Measurements from ENCODE around the gene ZNF184. TPM values are rescaled to one million over a fixed set of nuclear protein-coding genes. Genes with fewer than 3 reads are reported as not detected.

Gene ZNF184
- total and polyA plus RNA-seq, 2 donors (not counting 1 experiment from before 2014, with no cell fraction given) = 5.2 to 9.4 TPM

GRCh38 chr6:27406085-27406484 lies 66.8 kb downstream of the ZNF184 start:
- DNase-seq (ENCODE audit: low read depth in 2 of 2) = no peak

GRCh38 chr6:27400877-27401642 lies 71.8 kb downstream of the ZNF184 start:
- Histone ChIP-seq H3K27ac (ENCODE audit: insufficient read depth, low read length) (no peak overlapping the region), H3K9ac (ENCODE audit: insufficient read depth, low read length) (no peak overlapping the region), H3K36me3 (ENCODE audit: control insufficient read depth, insufficient read depth, low read length) (no peaks in the 10 kb centered on the region), H4K20me1 (ENCODE audit: control insufficient read depth, extremely low read depth, insufficient read depth, low read length) (no peaks in the 10 kb centered on the region), H3K4me1 (ENCODE audit: control insufficient read depth, extremely low read depth, insufficient read depth, low read length) (no peaks in the 10 kb centered on the region), H3K4me2 (ENCODE audit: extremely low read depth, insufficient read depth, low read length) (no peak overlapping the region), H3K27me3 (ENCODE audit: control insufficient read depth, insufficient read depth, low read length) (no peaks in the 10 kb centered on the region), H3K79me2 (ENCODE audit: control insufficient read depth, insufficient read depth, low read length) (no peaks in the 10 kb centered on the region), H2AFZ (ENCODE audit: low read length) (no peak overlapping the region), H3K9me3 (ENCODE audit: control insufficient read depth, insufficient read depth, low read depth, low read length) (no peaks in the 10 kb centered on the region), H3K4me3 (replicated peaks in 1 of 4; ENCODE audit: control extremely low read depth in 1 of 4, insufficient read depth in 1 of 4, low read depth in 3 of 4, low read length in 4 of 4) (no peak overlapping the region)
- TF ChIP-seq EZH2 (IDR thresholded peaks at IDR 0.05; ENCODE audit: low read length, missing control alignments) = no peak
- TF ChIP-seq CTCF (conservative IDR thresholded peaks at IDR 0.05 in 1 of 2, IDR thresholded peaks at IDR 0.05 in 1 of 2; ENCODE audit: low read depth in 1 of 2, low read length in 2 of 2) = no peak
- DNase-seq (ENCODE audit: low read depth in 2 of 2) = no peak

More at GRCh38 chr6:27406085-27406484, 66.8 kb downstream of the ZNF184 start:
- TF ChIP-seq CTCF (conservative IDR thresholded peaks at IDR 0.05 in 1 of 2, IDR thresholded peaks at IDR 0.05 in 1 of 2; ENCODE audit: low read depth in 1 of 2, low read length in 2 of 2) (no peak), EZH2 (IDR thresholded peaks at IDR 0.05; ENCODE audit: low read length, missing control alignments) (no peak)
- Histone ChIP-seq H4K20me1 (ENCODE audit: control insufficient read depth, extremely low read depth, insufficient read depth, low read length) (no peaks in the 10 kb centered on the region), H3K27ac (ENCODE audit: insufficient read depth, low read length) (no peak overlapping the region), H3K27me3 (ENCODE audit: control insufficient read depth, insufficient read depth, low read length) (no peaks in the 10 kb centered on the region), H3K79me2 (ENCODE audit: control insufficient read depth, insufficient read depth, low read length) (no peaks in the 10 kb centered on the region), H3K4me1 (ENCODE audit: control insufficient read depth, extremely low read depth, insufficient read depth, low read length) (no peaks in the 10 kb centered on the region), H3K4me3 (replicated peaks in 1 of 4; ENCODE audit: control extremely low read depth in 1 of 4, insufficient read depth in 1 of 4, low read depth in 3 of 4, low read length in 4 of 4) (no peak overlapping the region), H2AFZ (ENCODE audit: low read length) (no peak overlapping the region), H3K9ac (ENCODE audit: insufficient read depth, low read length) (no peak overlapping the region), H3K4me2 (ENCODE audit: extremely low read depth, insufficient read depth, low read length) (no peak overlapping the region), H3K9me3 (ENCODE audit: control insufficient read depth, insufficient read depth, low read depth, low read length) (no peaks in the 10 kb centered on the region), H3K36me3 (ENCODE audit: control insufficient read depth, insufficient read depth, low read length) (no peaks in the 10 kb centered on the region)

Other genes with a start within 250 kb of the ZNF184 start
- gene PRSS16, start 225.4 kb downstream of the ZNF184 start, total RNA-seq = not detected in 2 replicates
- gene PRSS16, start 225.4 kb downstream of the ZNF184 start, polyA plus RNA-seq = 0.15 TPM in 1 of 2 replicates, not detected in the other
- not detected in 2 replicates for gene POM121L2, start 160.8 kb downstream of the ZNF184 start, total RNA-seq
- gene POM121L2, start 160.8 kb downstream of the ZNF184 start, polyA plus RNA-seq = not detected in 2 replicates
- gene ZNF391, start 84.3 kb downstream of the ZNF184 start, total RNA-seq = 1.3 and 2.8 TPM in 2 replicates
- gene ZNF391, start 84.3 kb downstream of the ZNF184 start, polyA plus RNA-seq = 0.66 and 0.92 TPM in 2 replicates